ENCODE data around the gene LINC00237. TPM values are rescaled to one million over a fixed set of nuclear protein-coding genes. Genes with fewer than 3 reads are reported as not detected.

Gene LINC00237
- total RNA-seq, 6 donors from 2014 or later, result not detected

GRCh38 chr20:21067255-21067654 lies 38.9 kb downstream of the LINC00237 start:
- ATAC-seq (ENCODE audit: low FRiP score in 2 of 2) (no peak), DNase-seq (no peak)
- no peak overlapping the region for H3K27ac ChIP-seq
- TF ChIP-seq POLR2AphosphoS5 (IDR thresholded peaks at IDR 0.05), result no peak
- TF ChIP-seq, protein P1, sequence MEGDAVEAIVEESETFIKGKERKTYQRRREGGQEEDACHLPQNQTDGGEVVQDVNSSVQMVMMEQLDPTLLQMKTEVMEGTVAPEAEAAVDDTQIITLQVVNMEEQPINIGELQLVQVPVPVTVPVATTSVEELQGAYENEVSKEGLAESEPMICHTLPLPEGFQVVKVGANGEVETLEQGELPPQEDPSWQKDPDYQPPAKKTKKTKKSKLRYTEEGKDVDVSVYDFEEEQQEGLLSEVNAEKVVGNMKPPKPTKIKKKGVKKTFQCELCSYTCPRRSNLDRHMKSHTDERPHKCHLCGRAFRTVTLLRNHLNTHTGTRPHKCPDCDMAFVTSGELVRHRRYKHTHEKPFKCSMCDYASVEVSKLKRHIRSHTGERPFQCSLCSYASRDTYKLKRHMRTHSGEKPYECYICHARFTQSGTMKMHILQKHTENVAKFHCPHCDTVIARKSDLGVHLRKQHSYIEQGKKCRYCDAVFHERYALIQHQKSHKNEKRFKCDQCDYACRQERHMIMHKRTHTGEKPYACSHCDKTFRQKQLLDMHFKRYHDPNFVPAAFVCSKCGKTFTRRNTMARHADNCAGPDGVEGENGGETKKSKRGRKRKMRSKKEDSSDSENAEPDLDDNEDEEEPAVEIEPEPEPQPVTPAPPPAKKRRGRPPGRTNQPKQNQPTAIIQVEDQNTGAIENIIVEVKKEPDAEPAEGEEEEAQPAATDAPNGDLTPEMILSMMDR (IDR thresholded peaks at IDR 0.05), result no peak
- H3K4me1 ChIP-seq, result no peaks in the 10 kb centered on the region
- 65 to 68% methylated on average over 1 of the region's 1 CpG for WGBS, 2 donors
- no peaks in the 10 kb centered on the region for H3K36me3 ChIP-seq
- H3K27me3 ChIP-seq, result no peaks in the 10 kb centered on the region
- H3K4me3 ChIP-seq, result no peak overlapping the region
- H3K9me3 ChIP-seq, result no peaks in the 10 kb centered on the region

DNA sequence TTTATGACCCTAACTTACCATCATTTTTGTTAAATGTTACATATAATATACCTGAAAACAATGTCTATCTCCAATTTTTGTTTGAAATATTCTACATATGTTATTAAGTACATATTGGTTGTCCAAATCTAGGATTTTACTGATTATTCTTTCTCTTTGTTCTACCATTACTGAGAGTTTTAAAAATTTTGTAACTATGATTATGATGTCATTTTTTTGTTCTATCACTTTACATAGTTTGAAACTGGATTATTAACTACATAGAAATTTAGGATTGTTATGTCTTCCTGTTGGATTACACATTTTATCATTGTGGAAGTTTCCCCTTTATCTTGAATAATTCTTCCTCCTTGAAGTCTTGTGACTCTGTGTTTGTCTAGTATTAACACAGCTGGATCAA lies 41.2 kb downstream of the LINC00237 start:
- Histone ChIP-seq H3K27ac (no peak overlapping the region), H3K36me3 (no peaks in the 10 kb centered on the region), H3K9me3 (no peaks in the 10 kb centered on the region), H3K4me3 (no peak overlapping the region), H3K4me1 (no peaks in the 10 kb centered on the region), H3K27me3 (no peaks in the 10 kb centered on the region)
- ATAC-seq (ENCODE audit: low FRiP score in 2 of 2), result no peak
- TF ChIP-seq, protein P1 (IDR thresholded peaks at IDR 0.05), result no peak
- DNase-seq, result no peak

DNA sequence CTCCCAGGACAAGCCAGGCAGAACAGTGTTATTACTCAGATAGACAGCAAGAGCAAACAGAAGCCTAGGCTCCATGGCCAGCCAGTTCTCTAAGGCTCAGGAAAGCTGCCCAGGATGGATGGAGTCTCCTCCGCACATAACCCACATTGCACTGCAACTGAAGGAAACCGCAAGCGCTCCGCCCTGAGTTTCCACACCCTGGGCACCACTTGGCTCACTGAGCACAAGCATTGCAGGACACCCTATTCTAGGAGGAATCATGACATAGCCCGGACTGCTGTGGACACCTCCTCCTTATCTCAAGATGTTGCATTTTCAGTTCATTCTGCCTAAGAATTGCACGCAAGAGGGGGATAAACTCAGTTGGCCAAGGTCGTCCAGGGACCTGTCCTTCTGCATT lies 42.9 kb downstream of the LINC00237 start:
- H3K27ac ChIP-seq, result no peak overlapping the region
- no peak overlapping the region for H3K4me3 ChIP-seq
- 89 to 90% methylated on average over 3 to 7 of the region's 7 CpGs for WGBS, 2 donors
- no peaks in the 10 kb centered on the region for H3K27me3 ChIP-seq
- ATAC-seq (ENCODE audit: low FRiP score in 2 of 2), result no peak
- DNase-seq, result no peak
- no peaks in the 10 kb centered on the region for H3K4me1 ChIP-seq
- H3K9me3 ChIP-seq, result no peaks in the 10 kb centered on the region
- H3K36me3 ChIP-seq, result no peaks in the 10 kb centered on the region
- TF ChIP-seq, protein P1 (IDR thresholded peaks at IDR 0.05), result no peak
- TF ChIP-seq POLR2A (IDR thresholded peaks at IDR 0.05) (no peak), EP300 (IDR thresholded peaks at IDR 0.05) (no peak), POLR2AphosphoS5 (IDR thresholded peaks at IDR 0.05) (no peak)

DNA sequence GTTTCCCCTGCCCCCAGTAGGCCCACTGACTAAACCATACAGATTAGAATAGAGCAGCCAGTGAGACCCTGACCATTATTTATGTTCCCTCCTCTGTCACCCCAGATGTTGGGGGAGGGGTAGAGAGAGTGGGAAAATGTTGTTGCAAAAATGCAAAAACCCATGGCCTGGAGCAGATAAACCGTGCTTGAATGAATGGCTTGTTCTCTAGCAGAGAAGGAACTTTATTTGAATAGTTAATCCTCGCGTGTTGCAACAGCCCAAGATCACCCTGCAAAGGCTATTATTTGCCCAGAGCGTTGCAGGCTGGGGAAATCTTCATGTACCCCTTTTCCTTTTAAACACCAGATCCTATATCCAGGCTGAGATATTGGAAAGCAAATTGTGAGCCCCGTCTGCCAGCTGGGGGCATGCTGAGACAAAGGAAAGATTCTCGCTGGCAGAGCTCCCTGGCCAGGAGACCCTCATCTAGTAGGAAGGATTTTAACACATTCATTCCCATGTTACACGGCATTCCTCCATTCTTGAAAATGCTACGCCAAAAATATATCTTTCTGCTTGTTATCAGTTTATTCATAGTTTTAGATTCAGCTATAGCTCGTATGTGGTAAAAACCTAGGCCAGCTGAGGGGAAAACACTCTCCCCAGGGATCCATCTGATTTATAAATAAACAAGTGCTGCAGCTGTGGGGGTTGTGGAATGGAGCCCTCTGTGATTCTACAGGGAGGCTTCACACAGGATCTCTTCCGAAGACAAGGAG lies 53.0 kb downstream of the LINC00237 start:
- no peaks in the 10 kb centered on the region for H3K27me3 ChIP-seq
- no peak overlapping the region for H3K4me3 ChIP-seq
- H3K27ac ChIP-seq, result no peak overlapping the region
- no peak for DNase-seq
- no peaks in the 10 kb centered on the region for H3K4me1 ChIP-seq
- ATAC-seq (ENCODE audit: low FRiP score in 2 of 2), result no peak
- TF ChIP-seq POLR2AphosphoS5 (IDR thresholded peaks at IDR 0.05), result no peak
- no peak for TF ChIP-seq EP300 (IDR thresholded peaks at IDR 0.05)
- TF ChIP-seq, protein P1 (IDR thresholded peaks at IDR 0.05), result no peak
- no peak for TF ChIP-seq POLR2A (IDR thresholded peaks at IDR 0.05)
- H3K9me3 ChIP-seq, result no peaks in the 10 kb centered on the region
- 25 to 28% methylated on average over 10 of the region's 10 CpGs for WGBS, 2 donors
- no peaks in the 10 kb centered on the region for H3K36me3 ChIP-seq

DNA sequence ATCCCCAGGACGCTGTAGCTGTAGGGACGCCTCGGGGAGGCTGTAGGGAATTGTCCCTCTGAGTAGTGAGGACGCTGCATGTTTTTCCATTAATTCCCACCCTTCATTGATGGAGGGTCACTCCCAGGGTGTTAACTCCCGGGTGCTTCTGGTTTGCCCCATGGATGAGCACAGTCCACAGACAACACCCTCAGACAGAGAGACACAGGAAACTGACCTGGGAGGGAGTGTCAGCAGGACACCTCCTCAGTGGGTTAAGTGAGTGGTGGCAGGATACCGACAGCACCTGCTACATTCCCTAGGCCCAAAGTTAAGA lies 53.5 kb downstream of the LINC00237 start:
- no peak overlapping the region for H3K27ac ChIP-seq
- TF ChIP-seq EP300 (IDR thresholded peaks at IDR 0.05) (no peak), POLR2A (IDR thresholded peaks at IDR 0.05) (no peak), POLR2AphosphoS5 (IDR thresholded peaks at IDR 0.05) (no peak)
- TF ChIP-seq, protein P1 (IDR thresholded peaks at IDR 0.05), result no peak
- no peaks in the 10 kb centered on the region for H3K9me3 ChIP-seq
- no peaks in the 10 kb centered on the region for H3K36me3 ChIP-seq
- ATAC-seq (ENCODE audit: low FRiP score in 2 of 2), result peak in 1 of 2 donors; percentile 7
- H3K4me3 ChIP-seq, result no peak overlapping the region
- 76 to 82% methylated on average over 4 to 6 of the region's 6 CpGs for WGBS, 2 donors
- H3K27me3 ChIP-seq, result no peaks in the 10 kb centered on the region
- no peak for DNase-seq
- H3K4me1 ChIP-seq, result no peaks in the 10 kb centered on the region
